DND-41 (cell line): ENCODE results near the gene NDUFA8.

Source experiments
- ATAC-seq: fragments of 200-7000 bp; cut with Tn5 transposase; 3 replicates; pipeline ENCODE4 v1.9.1; 2021; ENCODE audit warnings: low read depth; ENCODE audit not compliant: insufficient read depth
- DNase-seq: peaks from one replicate; pipeline ENCODE4 v3.0.0-alpha.2; 2020
- H2AFZ ChIP-seq: 2 replicates; pipeline ENCODE4 v1.6.0; 2012; ENCODE audit warnings: low read depth, low read length
- H3K27ac ChIP-seq: 2 replicates; pipeline ENCODE4 v1.5.1; 2012; ENCODE audit warnings: low read length, inconsistent platforms
- H3K27me3 ChIP-seq: fragments of 200-600 bp; sonication (generic); 2 replicates; pipeline ENCODE4 v1.6.0; 2012; ENCODE audit warnings: low read length, mild to moderate bottlenecking, inconsistent platforms; ENCODE audit not compliant: insufficient read depth, poor library complexity
- H3K36me3 ChIP-seq: 2 replicates; pipeline ENCODE4 v1.5.1; 2012; ENCODE audit warnings: low read length, inconsistent platforms; ENCODE audit not compliant: insufficient read depth
- H3K4me1 ChIP-seq: 2 replicates; pipeline ENCODE4 v1.5.1; 2012; ENCODE audit warnings: mild to moderate bottlenecking, low read length; ENCODE audit not compliant: insufficient read depth
- H3K4me2 ChIP-seq: 2 replicates; pipeline ENCODE4 v1.6.0; 2012; ENCODE audit warnings: mild to moderate bottlenecking, moderate library complexity, low read length, inconsistent platforms; ENCODE audit not compliant: insufficient read depth
- H3K4me3 ChIP-seq, 2 experiments: fragments of 200-600 bp in 1 of 2; shearing (Covaris generic) in 1 of 2; 2 replicates each; pipeline ENCODE4 v1.5.1; 2012 to 2016; ENCODE audit warnings: inconsistent platforms in 2 of 2, low read length in 2 of 2, mild to moderate bottlenecking in 2 of 2, low read depth in 1 of 2, moderate library complexity in 1 of 2
- H3K79me2 ChIP-seq: 2 replicates; pipeline ENCODE4 v1.6.0; 2012; ENCODE audit warnings: low read length, inconsistent platforms; ENCODE audit not compliant: insufficient read depth
- H3K9ac ChIP-seq: 2 replicates; pipeline ENCODE4 v1.6.0; 2012; ENCODE audit warnings: low read depth, mild to moderate bottlenecking, inconsistent platforms, low read length, moderate library complexity
- H3K9me3 ChIP-seq: 2 replicates; pipeline ENCODE4 v1.5.1; 2012; ENCODE audit warnings: low read length, moderate library complexity, mild to moderate bottlenecking, inconsistent platforms; ENCODE audit not compliant: insufficient read depth, severe bottlenecking
- H4K20me1 ChIP-seq: 2 replicates; pipeline ENCODE4 v1.6.0; 2012; ENCODE audit warnings: low read length; ENCODE audit not compliant: insufficient read depth
- CTCF ChIP-seq: IDR thresholded peaks from 2 replicates; pipeline ENCODE4 v1.5.1; 2012; ENCODE audit warnings: borderline replicate concordance, low read length, moderate library complexity, mild to moderate bottlenecking; ENCODE audit not compliant: poor library complexity, severe bottlenecking; ENCODE audit errors: extremely low read depth
- EZH2 ChIP-seq: IDR thresholded peaks from 3 replicates; pipeline ENCODE4 v1.6.1; 2012; ENCODE audit warnings: borderline replicate concordance, low read depth, mild to moderate bottlenecking, moderate library complexity, low read length, inconsistent platforms; ENCODE audit not compliant: severe bottlenecking

Gene NDUFA8

DNA sequence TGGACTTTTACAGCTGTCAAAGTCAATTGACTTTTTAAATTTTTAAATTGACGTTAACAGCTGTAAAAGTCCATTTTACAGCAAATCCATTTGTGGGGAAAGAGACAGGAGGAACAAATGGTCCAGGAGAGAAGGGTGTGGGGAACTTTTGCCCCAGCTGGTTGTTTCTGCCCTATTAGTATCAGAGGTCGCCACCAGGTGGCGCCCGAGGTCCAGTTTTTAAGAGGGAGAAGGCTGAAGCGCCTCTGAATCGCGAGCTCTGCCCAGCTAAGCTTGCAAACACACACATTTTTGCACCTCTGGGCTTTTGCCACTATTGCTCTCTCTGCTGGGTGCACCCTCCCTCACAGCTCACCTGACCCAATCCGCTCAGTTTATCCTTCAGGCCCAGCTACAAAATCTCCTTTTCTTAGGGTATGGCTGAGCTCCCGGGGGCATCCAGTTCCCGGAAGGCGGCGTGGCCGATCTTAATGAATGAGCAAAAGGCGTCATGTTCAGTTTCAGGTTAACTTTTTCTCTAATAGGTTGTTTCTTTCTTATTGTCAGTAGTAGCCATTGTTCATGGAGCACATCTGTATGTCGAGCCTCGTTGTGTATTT, 60.2 kb downstream of the NDUFA8 start:
- TF ChIP-seq CTCF = peak; percentile 75
- no peak for TF ChIP-seq EZH2
- peak; percentile 89 for ATAC-seq

DNA sequence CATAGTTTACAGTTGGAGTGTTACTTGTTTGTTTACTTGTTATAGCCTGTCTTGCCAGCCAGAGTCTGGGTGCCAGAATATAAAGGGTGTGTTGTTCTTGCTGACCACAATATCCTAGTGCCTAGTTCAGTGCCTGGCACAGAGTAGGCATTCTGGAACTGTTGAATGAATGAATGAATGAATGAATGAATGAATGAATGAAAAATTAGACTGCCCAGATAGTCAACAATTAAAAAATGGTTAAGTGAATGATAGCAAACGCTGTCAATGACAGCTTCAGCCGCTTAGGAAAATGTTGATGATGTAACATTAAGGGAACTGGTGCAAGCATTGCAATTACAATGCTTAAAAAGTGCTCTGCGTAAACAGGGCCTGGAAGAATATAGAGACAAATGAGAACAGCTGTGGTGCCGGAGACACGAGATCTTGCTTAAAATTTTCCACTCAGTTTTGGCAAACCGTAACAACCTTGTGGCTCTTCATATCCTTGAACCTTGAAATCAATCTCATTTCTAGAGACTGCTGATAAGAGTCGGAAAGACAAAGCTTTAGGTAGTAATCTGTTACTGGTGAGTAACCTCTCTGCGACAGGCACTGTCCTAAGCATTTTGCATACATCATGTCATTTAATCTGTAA, 61.8 kb downstream of the NDUFA8 start:
- H3K9ac ChIP-seq = no peak overlapping the region
- no peaks in the 10 kb centered on the region for H4K20me1 ChIP-seq
- H3K4me3 ChIP-seq = no peak overlapping the region
- H3K27me3 ChIP-seq = no peaks in the 10 kb centered on the region
- H3K9me3 ChIP-seq = no peaks in the 10 kb centered on the region
- no peak overlapping the region for H2AFZ ChIP-seq
- peaks cover 17% of the 10 kb centered on the region for H3K4me1 ChIP-seq
- TF ChIP-seq EZH2 = no peak
- no peak for TF ChIP-seq CTCF
- no peak for ATAC-seq
- DNase-seq = no peak
- no peaks in the 10 kb centered on the region for H3K36me3 ChIP-seq
- H3K27ac ChIP-seq = no peak overlapping the region
- H3K4me2 ChIP-seq = no peak overlapping the region
- H3K79me2 ChIP-seq = peaks cover under 1% of the 10 kb centered on the region; the same call in 1 of the 2 replicates

More for the DNA sequence above, 60.2 kb downstream of the NDUFA8 start:
- Histone ChIP-seq H3K4me3 (no peak overlapping the region), H3K9me3 (peaks cover 2% of the 10 kb centered on the region), H3K36me3 (no peaks in the 10 kb centered on the region), H3K27me3 (no peaks in the 10 kb centered on the region), H3K9ac (no peak overlapping the region), H3K27ac (no peak overlapping the region), H3K4me2 (no peak overlapping the region), H4K20me1 (no peaks in the 10 kb centered on the region), H3K79me2 (no peaks in the 10 kb centered on the region), H3K4me1 (peaks cover 9% of the 10 kb centered on the region), H2AFZ (peak overlapping the region; percentile 52)
- peak; percentile 73 for DNase-seq

- no peaks in the 10 kb centered on the region for H3K9me3 ChIP-seq
These were observed 62.8 kb downstream of the NDUFA8 start for GRCh38 chr9:122096620-122097415.

More at GRCh38 chr9:122096620-122097415, 62.8 kb downstream of the NDUFA8 start:
- peaks cover 3% of the 10 kb centered on the region; the same call in 1 of the 2 replicates for H3K79me2 ChIP-seq
- H3K9ac ChIP-seq = no peak overlapping the region
- H3K4me2 ChIP-seq = no peak overlapping the region
- no peak for ATAC-seq
- TF ChIP-seq CTCF (no peak), EZH2 (no peak)
- H3K4me1 ChIP-seq = peaks cover 24% of the 10 kb centered on the region
- no peak for DNase-seq
- no peaks in the 10 kb centered on the region for H3K27me3 ChIP-seq
- H3K27ac ChIP-seq = no peak overlapping the region
- H2AFZ ChIP-seq = no peak overlapping the region
- no peaks in the 10 kb centered on the region for H3K36me3 ChIP-seq
- H4K20me1 ChIP-seq = peaks cover under 1% of the 10 kb centered on the region; the same call in 1 of the 2 replicates
- no peak overlapping the region for H3K4me3 ChIP-seq
